Measurements from ENCODE around the gene CLSTN3.

The CLSTN3 gene

DNA sequence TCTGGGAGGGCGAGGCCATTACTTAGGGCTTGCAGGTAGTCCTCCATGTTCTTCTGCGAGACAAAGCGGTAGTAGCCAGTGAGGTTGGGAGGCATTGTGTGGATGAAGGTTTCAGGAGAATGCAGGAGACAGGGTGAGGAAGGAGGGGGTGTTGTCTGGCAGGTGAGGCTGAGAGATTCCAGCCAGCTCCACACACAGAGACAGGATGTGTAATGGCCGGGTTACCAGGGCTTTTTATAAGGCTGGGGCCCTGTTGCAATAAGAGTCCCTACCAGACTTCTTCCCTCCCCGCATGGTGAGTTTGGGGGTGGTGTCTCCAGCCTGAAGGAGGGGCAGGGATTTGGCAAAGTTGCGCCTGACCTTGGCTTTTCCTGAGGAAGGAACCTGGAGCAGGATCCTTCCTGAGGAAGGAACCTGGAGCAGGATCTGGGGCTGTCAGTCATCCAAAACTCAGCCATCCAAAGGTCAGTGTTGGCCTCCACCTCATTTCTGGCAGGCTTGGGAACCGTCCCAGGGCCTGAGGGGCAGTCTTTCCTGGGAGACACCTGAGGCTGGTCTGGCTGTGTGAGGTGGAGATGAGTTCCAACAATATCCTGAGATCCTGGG lies 1.4 kb upstream of the CLSTN3 start, which contains the start of gene RBP5:
Gene RBP5 (minus strand): TSS at position 209 of the 606 bp plus-strand sequence. CDS start 114 bp downstream, at position 95.
- DNase-seq: no peak

- DNase-seq: no peak
Measured at GRCh38 chr12:7129287-7129871, 792 bp upstream of the CLSTN3 start.

- peak; percentile 64 to 71 for DNase-seq
Measured at GRCh38 chr12:7130701-7131501, 730 bp downstream of the CLSTN3 start.

DNA sequence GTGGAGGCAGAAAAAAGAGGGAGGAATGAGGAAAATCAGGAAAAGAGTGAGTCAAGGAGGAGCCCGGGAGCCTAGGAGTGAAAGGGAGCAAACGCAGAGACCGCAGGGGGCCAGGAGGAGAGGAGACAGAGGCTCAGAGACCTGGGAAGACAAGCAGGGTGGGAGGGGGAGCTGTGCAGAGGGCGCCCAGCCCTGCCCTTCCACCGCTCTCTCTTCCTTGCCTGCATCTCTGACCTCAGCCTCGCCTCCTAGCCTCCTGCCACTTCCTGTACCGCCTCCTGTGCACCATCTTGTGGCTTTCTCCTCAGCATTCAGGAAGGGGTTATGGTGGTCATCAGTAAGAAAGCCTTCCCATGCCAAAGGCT lies 1.3 kb downstream of the CLSTN3 start:
- peak; percentile 32 to 46 for DNase-seq

- DNase-seq: no peak
Measured at GRCh38 chr12:7134396-7135166, 4.4 kb downstream of the CLSTN3 start.

DNA sequence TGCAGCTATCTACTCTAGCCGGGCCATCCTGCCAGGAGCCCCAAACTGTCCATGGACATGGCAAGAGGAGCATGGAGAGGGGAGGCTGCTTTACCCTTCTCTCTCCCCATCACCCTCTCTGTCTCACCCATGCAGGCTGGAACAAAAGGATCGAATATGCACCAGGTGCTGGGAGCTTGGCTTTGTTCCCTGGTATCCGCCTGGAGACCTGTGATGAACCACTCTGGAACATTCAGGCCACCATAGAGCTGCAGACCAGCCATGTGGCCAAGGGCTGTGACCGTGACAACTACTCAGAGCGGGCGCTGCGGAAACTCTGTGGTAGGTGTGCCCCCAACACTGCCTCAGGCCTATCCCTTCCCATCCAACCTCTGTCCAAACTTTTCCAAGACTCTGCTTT lies 5.9 kb downstream of the CLSTN3 start:
- no peak for DNase-seq

- DNase-seq: no peak
Measured at GRCh38 chr12:7136676-7137075, 6.5 kb downstream of the CLSTN3 start.

GRCh38 chr12:7137908-7138307 lies 7.7 kb downstream of the CLSTN3 start:
- no peak for DNase-seq

DNA sequence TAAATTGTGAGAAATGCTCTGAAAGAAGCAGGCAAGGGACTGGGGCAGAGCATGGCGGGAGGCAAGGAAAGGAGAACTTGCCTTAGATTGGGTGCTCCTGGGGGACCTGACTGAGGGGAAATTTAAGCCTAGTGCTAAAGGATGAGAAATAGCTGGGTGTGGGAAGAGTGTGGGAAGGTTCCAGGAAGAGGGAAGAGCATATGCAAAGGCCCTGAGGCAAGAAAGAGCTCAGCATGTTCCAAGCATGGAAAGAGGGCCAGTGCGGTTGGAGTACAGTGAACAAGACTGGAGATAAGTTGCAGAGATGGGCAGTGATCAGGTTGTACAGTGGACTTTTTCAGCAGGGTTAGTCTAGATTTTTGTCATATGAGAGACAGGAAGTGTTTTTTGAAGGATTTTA lies 9.0 kb downstream of the CLSTN3 start:
- DNase-seq: no peak

DNA sequence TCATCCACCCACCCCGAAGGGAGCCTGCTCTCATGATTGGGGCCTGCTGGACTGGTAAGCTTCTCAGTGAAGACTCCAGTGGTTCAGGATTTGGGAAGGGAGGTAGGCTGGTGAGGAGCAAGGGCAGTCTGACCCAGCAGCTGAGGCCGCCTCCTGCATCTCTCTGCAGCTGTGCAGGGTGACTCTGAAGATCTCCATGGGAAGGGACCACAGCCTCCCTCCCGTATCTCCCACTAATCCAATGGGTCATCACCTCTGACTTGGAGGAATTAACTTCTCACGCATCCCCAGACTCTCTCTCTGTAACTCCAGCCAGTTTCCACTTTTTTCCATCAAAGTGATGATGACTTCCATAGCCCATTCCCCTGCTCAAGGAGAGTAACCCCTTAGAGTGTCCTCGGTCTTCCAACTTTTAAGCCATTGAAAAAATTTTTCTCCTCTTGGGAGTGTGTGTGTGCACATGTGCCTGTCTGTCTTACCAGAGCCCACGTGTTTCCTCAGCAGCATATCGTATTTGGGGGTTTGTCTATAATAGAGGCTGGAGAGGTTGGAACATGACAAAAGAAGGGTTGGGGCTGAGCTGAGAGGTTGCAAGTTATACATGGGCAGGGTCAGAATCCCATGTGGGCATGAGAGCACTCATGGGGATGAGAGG lies 11.3 kb downstream of the CLSTN3 start:
- no peak for DNase-seq

DNA sequence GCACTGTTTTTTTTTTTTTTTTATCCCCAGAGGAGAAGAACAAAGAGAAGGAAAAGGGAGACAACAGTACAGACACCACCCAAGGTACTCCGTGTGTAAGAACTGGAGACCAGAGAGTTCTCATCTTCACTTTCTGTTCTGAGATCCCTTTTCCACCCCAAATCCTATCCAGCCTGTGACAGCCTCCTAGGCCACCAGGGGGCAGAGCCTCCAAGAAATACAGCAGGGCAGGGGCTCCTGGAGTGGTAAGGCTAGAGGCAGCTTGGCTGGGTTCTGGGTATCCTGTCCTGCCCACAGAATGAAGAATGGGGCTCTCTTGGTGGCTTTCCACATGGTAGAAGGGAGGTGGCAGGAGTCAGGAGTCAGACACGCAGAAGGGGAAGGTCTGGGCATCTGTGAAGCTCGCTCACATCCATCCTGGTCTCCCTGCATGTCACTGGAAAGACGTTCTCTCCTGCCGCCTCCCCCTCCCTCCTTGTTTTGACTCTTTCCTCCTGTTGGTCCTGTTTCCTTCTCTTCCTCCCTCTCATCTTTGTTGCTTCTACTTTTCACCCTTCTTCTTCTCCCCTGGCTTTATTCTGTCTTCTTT lies 12.0 kb downstream of the CLSTN3 start:
- peak; percentile 72 to 74 for DNase-seq

- no peak for DNase-seq
Measured at GRCh38 chr12:7142809-7143465, 12.8 kb downstream of the CLSTN3 start.

GRCh38 chr12:7143564-7143963 lies 13.4 kb downstream of the CLSTN3 start:
- DNase-seq: no peak

DNA sequence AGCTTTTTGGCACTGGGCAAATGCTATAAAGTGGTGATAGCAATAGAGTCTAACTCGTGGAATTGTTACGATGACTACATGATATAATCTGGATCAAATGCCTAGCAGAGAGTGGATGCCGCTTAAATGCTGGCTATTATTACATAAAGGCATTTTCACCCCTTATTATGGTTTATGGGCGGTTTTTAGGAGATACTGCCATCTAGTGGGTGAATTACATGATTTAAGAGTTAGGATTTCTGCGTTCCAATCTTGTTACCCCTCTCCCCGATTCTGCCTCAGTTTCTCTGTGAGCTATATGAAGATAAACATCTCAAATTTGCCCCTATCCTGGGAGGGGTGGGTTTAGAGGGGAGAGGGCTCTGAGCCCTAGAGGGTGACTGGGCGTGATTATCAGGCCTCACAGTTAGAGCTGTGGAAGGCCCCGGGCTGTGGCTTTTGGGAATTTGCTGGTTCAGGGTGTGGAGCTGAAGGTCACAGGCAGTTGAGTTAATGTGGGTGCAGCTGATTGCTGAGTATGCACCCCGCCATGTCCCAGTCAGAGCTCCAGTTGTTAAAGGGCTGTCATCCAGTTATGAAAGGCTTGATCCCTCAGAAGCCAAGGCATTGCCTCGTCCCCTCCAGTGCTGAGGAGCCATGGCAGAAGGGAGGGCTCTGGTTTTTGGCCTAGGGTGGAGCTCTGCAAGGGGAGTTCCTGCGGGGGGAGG lies 14.4 kb downstream of the CLSTN3 start:
- DNase-seq: no peak

GRCh38 chr12:7145671-7146070 lies 15.5 kb downstream of the CLSTN3 start:
- no peak for DNase-seq

GRCh38 chr12:7146228-7146627 lies 16.1 kb downstream of the CLSTN3 start:
- no peak for DNase-seq

GRCh38 chr12:7146906-7147305 lies 16.7 kb downstream of the CLSTN3 start:
- no peak for DNase-seq

- DNase-seq: no peak
Measured at GRCh38 chr12:7150356-7150755, 20.2 kb downstream of the CLSTN3 start.

DNA sequence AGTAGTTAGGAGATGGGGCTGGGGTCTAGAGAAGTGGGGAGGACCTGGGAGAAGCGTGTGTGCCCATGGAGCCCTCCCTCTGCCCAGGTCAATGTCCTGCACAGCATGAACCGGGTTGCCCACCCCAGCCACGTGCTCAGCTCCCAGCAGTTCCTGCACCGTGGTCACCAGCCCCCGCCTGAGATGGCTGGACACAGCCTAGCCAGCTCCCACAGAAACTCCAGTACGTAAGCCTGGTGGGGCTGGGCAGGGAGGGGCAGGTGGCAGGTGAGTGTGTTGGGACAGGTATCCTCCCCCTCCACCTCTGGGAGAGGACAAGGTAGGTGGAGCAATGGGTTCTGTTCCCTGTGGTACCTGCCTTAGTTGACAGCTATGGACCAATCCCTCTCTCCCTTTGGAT lies 20.7 kb downstream of the CLSTN3 start:
- DNase-seq: no peak

GRCh38 chr12:7151532-7151931 lies 21.4 kb downstream of the CLSTN3 start:
- DNase-seq: no peak

- DNase-seq: no peak
Measured at GRCh38 chr12:7152818-7153217, 22.6 kb downstream of the CLSTN3 start.

Data from activated T-cell treated with anti-CD3 and anti-CD28 coated beads, Interleukin-2, amount 50 U/mL, for 48 hours (primary cell).